Measurements from ENCODE around the gene MICAL3.
"Not testable (repeated sequence)": the region's sequence is repeated elsewhere in the genome, so short reads cannot be mapped to it uniquely, and the experiment has no call there.

MICAL3 gene

DNA sequence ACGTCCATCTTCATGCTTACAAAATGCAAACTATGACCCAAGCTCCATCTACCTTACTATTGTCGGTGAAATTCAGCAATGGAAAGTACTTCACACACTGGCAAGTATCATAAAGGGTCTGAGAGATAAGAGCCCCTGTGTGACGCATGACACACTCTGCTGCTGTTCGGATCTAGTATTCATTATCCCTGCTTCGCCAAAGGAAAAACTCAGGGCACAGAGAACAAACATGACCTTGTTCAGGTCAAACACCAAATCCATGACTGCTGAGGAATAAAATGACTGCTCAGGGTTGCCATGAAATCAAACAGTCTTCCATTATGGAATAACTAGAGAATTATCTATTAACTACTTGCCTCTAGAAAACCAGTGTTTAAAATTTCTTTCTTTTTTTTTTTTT is 73.0 kb downstream of the MICAL3 start:
- no peak for DNase-seq (ENCODE audit: low read depth)

DNA sequence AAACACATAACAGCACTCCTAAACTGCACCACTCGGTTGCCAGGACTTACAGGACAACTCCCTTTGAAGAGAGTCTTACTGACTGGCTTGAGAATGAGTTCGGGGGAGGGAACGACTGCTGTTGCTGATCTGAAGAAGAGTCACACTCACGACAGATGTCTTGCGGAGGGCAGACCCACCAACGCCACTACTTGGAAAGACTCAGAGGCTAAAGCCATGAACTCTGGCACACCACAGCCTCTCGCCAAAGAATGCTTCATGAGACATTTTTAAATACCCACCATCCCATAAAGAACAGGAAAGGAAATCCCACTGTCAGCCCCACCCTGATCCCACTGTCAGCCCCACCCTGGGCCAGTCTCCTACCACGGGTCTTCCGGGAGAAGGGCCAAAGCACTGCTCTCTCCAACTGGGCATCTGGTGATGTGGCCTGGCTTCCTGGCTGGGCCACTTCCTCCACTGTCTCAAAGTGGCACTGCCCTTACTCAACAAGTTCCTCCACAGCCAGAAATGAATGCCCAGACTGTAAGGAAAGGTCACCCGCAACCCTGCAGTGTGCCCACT is 73.6 kb downstream of the MICAL3 start:
- no peak for DNase-seq (ENCODE audit: low read depth)

DNA sequence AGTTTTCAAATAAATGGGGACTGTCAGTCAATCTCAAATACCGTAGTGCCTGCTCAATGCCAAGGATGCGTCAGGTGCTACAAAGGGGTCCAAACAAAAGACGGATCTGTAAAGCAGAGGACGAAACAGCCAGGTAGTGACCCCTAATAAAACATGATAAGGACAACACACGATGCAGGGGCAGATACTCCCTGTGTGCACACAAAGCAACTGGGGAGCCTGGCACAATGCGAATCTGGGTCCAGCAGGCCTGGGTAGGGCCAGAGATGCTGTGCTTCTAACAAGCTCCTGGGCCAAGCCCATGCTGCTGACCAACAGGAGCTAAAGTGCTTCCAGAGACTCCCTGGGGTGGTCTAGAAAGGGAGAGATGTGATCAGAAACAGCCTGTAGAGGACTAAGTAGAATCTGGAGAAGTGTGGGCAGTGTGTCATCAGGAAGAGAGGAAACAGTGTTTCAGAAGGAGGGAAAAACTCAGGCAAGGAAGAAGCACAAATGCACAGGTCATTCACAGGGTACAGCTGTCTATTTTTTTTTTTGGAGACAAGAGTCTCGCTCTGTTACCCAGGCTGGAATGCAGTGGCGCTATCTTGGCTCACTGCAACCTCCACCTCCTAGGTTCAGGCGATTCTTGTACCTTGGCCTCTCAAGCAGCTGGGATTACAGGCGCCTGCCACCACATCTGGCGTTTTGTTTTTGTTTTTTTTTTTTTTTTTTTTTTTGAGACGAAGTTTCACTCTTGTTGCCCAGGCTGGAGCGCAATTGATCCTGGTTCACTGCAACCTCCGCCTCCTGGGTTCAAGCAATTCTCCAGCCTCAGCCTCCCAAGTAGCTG is 74.5 kb downstream of the MICAL3 start:
- no peak for DNase-seq (ENCODE audit: low read depth)

DNA sequence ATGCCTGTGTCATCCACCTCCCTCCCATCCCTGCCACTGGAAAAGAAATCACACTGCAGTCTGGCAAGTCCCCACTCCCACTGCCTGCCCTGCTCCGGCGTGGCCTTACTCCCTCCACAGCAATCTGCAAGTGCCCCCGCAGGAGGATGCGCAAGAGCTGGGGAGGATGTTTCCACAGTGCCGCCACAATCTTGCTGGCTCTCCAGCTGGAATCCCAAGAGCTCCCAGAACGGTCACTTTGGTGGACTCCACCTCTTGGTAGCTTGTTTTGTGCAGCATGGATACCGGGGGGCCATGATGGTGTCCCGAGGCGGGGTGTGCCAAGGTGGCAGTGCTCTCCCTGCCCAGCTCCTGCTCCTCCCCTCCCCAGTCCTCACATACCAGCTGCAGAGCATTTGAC is 76.3 kb downstream of the MICAL3 start:
- no peak for DNase-seq (ENCODE audit: low read depth)

- no peak for DNase-seq (ENCODE audit: low read depth)
Observed at GRCh38 chr22:17946662-17947367, 77.5 kb downstream of the MICAL3 start.

GRCh38 chr22:17945888-17946648 is 78.3 kb downstream of the MICAL3 start:
- no peak for DNase-seq (ENCODE audit: low read depth)

DNA sequence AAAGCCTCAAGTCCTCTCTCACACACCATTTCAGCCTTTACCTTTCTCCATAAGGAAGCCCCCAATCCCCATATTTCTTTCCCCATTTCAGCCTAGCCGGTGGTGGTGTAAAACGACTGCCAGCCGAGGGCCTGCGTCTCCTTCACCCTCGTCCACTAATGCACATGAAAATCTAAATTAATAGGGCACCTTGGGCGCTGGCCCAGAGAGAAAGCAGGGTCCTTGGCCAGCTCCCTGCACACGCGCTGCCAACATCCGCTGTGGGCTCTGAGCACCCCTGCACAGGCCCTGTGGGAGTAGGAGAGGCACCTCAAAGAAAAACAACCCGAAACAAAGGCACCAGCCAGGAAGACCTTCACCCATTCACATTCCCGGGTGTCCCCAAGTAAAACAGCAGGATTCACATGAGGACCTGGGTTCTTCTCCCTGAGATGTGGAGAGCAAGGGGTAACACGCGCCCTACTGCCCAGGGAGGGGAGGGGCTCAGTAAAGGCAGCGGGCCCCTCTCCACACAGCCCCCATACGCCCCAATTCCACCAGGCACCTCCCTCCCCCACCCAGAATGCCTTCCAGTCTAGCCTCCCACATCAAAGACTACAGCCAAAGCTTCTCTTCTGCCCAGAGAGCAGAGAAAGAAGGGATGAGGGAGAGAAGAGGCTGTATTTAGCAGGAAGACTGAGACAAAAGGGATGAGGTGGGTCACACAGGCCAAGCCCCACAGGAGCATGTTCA is 79.0 kb downstream of the MICAL3 start:
- DNase-seq (ENCODE audit: low read depth): no peak

- no peak for DNase-seq (ENCODE audit: low read depth)
Observed at GRCh38 chr22:17944256-17944655, 80.1 kb downstream of the MICAL3 start.

- DNase-seq (ENCODE audit: low read depth): no peak
Observed at GRCh38 chr22:17943533-17944249, 80.7 kb downstream of the MICAL3 start.

DNA sequence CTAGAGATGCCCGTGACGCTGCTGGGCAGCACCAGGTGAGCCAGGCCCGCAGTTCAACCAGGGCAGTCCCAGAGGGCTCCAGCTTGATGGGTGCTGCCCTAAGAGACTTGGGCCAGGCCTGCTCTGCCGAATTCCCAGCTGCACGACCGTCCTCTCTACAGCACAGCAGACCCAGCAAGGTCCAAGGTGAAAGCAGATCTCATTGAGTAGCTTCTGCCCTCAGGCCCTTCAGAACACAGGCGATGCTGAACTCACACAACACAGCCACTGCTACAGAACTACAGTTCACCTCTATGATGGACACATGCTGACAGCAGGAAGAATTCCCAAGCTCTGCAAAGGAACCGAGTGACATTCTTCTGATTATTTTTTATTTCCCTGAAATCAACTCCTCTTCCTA is 81.6 kb downstream of the MICAL3 start:
- no peak for DNase-seq (ENCODE audit: low read depth)

- no peak for DNase-seq (ENCODE audit: low read depth)
Observed at GRCh38 chr22:17941471-17942406, 82.6 kb downstream of the MICAL3 start.

DNA sequence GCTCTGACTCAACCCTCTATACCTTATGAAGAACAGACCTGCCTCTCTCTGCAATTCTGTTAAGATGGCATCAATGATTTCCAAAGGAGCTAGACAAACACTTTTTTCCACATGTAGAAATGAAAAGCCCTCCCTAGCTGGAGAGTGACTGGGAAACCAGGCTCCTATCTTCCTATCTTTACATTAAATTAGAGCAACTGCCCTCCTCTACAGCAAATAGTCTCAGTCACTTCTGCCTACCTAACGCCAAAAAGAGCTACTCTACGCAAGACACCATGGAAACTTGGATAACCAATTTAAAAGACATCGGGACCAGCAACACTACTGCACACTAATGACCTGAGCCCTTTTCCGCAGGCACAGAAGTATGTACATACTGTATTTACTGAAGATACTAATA is 84.8 kb downstream of the MICAL3 start:
- DNase-seq (ENCODE audit: low read depth): no peak

GRCh38 chr22:17939011-17939410 is 85.3 kb downstream of the MICAL3 start:
- DNase-seq (ENCODE audit: low read depth): no peak

DNA sequence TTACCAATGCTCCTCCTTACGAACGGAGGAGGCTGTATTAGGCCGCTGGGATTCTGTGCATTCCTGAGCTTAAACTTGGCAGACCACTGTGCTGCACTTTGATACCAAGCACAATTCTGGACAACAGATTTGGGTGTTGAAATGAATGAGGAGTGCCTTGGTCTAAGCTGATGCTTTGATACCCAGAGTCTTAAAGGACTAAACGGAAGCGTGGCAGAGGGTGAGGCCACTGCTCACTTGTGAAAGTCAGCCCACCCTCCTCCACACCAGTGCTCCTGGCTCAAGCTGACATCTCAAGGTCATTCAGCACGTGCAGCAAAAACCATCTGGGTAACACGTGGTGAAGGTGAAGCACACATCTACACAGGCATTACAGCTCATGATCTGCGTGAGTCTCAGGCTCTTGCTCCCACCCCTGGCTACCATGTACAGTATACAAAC is 85.9 kb downstream of the MICAL3 start:
- no peak for DNase-seq (ENCODE audit: low read depth)

GRCh38 chr22:17932457-17932856 is 91.9 kb downstream of the MICAL3 start:
- DNase-seq (ENCODE audit: low read depth): not testable (repeated sequence)

- DNase-seq (ENCODE audit: low read depth): no peak
Observed at GRCh38 chr22:17931400-17931825, 92.9 kb downstream of the MICAL3 start.

GRCh38 chr22:17930455-17931313 is 93.7 kb downstream of the MICAL3 start:
- DNase-seq (ENCODE audit: low read depth): no peak

- DNase-seq (ENCODE audit: low read depth): no peak
Observed at GRCh38 chr22:17929909-17930308, 94.5 kb downstream of the MICAL3 start.

DNA sequence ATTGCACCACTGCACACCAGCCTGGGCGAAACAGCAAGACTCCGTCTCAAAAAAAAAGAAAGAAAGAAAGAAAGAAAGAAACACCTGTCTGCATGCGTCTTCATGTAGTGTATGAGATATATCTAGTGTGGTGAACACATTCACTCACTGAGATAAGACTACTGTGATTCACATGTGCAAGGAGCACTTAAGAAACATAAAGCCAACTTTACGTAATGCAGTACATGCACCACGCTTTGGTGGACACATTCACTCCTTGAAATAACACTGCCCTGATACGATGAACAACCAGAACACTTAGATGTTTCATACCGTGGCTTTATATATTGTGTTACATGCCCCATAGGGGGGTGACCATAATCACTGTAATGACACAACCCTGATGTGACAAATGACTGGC is 96.0 kb downstream of the MICAL3 start:
- no peak for DNase-seq (ENCODE audit: low read depth)
